Measurements from ENCODE around the gene FAAP20.
"Not testable (repeated sequence)": the region's sequence is repeated elsewhere in the genome, so short reads cannot be mapped to it uniquely, and the experiment has no call there.

FAAP20 gene

GRCh38 chr1:2156866-2157265 is 37.7 kb downstream of the FAAP20 start:
- DNase-seq (ENCODE audit: low spot score): no peak

- DNase-seq (ENCODE audit: low spot score): no peak
These were observed 38.8 kb downstream of the FAAP20 start for GRCh38 chr1:2155788-2156187.

DNA sequence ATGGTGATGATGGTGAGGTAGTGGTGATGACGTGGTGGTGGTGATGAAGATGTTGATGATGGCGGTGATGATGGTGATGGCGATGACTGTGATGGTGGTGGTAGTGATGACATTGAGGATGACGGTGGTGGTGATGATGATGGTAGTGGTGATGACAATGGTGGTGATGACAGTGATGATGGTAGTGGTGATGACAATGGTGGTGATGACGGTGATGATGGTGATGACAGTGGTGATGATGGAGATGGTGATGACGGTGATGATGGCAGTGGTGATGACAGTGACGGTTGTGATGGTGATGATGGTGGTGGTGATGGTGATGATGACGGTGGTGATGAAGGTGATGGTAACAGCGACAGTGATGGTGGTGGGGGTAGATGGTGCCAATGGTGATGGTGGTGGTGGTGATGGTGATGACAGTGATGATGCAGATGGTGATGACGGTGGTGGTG is 39.4 kb downstream of the FAAP20 start:
- no peak for DNase-seq (ENCODE audit: low spot score)

DNA sequence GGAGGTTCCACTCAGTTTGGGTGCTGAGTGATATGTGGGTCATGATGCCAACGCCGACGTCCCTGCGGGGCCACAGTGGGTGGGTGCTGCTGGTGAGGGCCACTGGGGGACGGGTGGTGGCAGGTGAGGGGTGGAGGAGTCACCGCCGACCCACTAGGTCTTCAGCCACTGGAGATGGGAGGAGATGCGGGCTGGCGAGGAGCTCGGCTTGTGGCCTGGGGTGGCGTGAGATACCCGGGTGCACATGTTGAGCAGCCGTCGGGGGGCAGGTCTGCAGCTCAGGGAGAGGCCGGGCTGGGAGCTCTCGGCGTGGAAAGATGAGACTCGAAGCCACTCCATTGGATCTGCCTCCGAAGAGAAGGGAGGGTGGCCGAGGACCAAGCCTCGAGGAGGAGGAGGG is 40.5 kb downstream of the FAAP20 start:
- DNase-seq (ENCODE audit: low spot score): no peak

GRCh38 chr1:2152954-2153353 is 41.6 kb downstream of the FAAP20 start:
- DNase-seq (ENCODE audit: low spot score): no peak

DNA sequence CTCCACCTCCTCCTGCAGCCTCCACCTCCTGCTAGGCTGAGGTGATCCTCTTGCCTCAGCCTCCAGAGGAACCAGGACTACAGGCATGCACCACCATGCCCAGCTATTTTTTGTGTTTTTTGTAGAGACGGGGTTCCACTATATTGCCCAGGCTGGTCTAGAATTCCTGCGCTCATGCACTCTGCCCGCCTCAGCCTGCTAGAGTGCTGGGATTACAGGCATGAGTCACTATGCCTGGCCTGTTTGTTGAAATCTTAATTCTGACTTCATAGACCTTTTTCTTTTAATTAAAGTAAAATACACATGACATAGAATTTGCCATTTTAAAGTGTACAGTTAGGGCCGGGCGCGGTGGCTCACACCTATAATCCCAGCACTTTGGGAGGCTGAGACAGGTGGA is 42.7 kb downstream of the FAAP20 start:
- no peak for DNase-seq (ENCODE audit: low spot score)

DNA sequence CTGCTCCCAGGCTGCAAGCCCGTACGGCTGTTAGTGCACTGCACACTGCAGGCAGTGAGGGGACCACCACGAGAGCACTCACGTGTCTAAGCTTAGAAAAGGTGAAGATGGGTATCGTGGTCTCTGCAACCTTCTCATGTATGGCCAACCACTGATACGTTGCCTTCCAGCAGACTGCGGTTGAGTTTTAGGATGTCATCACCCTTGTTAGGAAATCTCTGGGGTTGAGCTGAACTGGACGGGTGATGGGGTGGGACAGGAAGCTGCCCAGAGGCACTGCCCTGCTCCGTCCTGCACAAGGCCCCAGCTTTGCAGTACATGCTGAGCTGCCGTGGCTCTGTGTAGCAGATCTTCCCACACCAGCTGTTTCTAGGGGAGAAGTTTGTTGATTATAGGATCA is 43.3 kb downstream of the FAAP20 start:
- no peak for DNase-seq (ENCODE audit: low spot score)

GRCh38 chr1:2150801-2151200 is 43.8 kb downstream of the FAAP20 start:
- DNase-seq (ENCODE audit: low spot score): no peak

DNA sequence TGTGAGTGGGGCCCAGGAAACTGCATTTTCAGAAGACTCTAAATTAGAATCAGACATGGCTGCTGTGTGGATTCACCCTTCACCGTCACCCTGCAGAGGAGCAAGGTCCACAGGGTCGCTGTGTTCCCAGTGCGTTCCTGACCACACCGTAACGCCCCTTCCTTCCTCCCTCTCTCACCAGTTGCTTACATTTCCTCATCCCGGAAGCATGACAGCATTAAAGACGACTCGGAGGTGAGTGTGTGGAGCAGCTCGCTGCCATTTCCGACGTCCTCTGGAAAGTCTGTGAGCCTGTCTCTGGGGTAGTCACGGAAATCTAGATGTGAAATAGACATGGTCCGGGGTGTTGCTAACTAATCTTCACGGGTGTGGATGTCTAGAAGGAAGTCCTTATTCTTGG is 45.9 kb downstream of the FAAP20 start:
- DNase-seq (ENCODE audit: low spot score): no peak

DNA sequence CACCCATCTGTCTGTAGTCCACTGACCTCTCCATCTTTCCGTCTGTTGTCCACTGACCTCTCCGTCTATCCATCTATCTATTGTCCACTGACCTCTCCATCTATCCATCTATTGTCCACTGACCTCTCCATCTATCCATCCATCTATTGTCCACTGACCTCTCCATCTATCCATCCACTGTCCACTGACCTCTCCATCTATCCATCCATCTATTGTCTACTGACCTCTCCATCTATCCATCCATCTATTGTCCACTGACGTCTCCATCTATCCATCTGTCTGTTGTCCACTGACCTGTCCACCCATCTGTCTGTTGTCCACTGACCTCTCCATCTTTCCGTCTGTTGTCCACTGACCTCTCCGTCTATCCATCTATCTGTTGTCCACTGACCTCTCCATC is 46.7 kb downstream of the FAAP20 start:
- DNase-seq (ENCODE audit: low spot score): not testable (repeated sequence)

- no peak for DNase-seq (ENCODE audit: low spot score)
These were observed 47.6 kb downstream of the FAAP20 start for GRCh38 chr1:2146836-2147517.

GRCh38 chr1:2145946-2146835 is 48.4 kb downstream of the FAAP20 start:
- no peak for DNase-seq (ENCODE audit: low spot score)

DNA sequence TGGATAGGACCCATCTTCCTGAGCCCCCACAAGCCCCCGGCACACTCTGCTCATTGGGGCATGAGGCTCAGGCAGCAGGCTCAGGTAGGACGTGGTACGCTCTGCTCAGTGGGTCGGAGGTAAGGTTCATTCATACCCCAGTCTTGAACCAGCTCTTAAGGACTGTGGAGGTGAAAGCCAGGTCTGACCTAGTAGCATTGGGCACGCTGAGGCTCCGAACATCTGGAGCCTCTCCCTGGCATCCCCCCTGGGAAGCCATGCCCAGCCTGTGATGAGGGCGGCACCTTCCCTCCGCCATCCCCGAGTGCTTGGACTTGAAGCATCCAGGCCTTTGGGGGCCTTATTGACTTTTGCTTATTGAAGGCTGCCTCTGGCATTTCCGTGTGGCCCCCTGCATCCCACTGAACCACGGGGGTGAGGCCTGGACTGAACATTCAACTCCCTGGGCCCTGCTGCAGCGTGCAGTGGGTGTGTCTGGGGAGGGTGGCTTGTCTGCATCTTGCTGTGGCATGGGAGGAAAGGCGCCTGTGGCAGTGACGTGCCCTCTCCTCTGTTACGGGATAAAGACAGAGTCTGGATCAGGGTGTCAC is 50.0 kb downstream of the FAAP20 start:
- no peak for DNase-seq (ENCODE audit: low spot score)

DNA sequence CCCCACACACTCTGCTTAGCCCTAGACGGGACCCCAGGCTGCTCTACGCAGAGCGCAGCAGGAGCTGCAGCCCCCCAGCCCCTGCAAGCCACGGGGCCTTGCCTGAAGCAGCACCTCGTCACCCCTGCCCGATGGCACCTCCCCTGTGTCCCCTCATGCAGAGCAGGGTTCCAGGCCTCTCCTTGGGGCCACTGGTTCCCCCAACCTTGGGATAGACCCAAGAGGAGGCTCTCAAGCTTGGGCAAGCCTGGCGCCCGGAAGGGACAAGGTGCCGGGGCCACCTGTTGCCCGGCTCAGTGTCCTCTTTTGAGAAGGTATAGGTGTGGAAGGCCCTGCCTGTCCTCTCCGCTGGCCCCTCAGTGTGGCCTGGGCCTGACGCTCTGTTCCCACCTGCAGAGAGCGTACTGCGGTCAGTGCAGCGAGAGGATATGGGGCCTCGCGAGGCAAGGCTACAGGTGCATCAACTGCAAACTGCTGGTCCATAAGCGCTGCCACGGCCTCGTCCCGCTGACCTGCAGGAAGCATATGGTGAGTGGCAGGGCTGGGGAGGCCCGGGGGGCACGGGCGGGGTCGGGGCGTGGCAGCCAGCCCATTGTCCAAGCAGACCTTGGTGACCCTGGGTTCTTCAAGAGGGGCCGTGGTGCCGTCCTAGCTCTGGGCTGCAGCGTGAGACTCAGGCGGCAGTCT is 50.6 kb downstream of the FAAP20 start:
- no peak for DNase-seq (ENCODE audit: low spot score)

- DNase-seq (ENCODE audit: low spot score): no peak
These were observed 53.5 kb downstream of the FAAP20 start for GRCh38 chr1:2141025-2141424.

Data from pons (tissue), 1 donor.